Tibial artery (tissue), 4 donors: ENCODE data around the gene CTNNBIP1.

Experiments used
- DNase-seq, 2 donors: peaks; one replicate each; pipeline ENCODE4 v3.0.0-alpha.2; 2019
- H3K27ac ChIP-seq, 2 donors: fragments of 200-600 bp; sonication (generic) in 1 of 2; 1 replicate in 1 of 2; 2 replicates in 1 of 2; pipeline ENCODE4 v1.5.1; 2018 to 2019; ENCODE audit warnings: mild to moderate bottlenecking in 1 of 2
- H3K27me3 ChIP-seq, 2 donors: fragments of 200-600 bp; sonication (generic) in 1 of 2; one replicate each; pipeline versions ENCODE4 v1.5.1 to v1.6.0; 2016 to 2019
- H3K36me3 ChIP-seq, 3 donors: fragments of 200-600 bp; sonication (generic) in 2 of 3; one replicate each; pipeline ENCODE4 v1.5.1; 2016 to 2019; ENCODE audit warnings: mild to moderate bottlenecking in 2 of 3
- H3K4me1 ChIP-seq, 4 donors: fragments of 200-600 bp; sonication (generic) in 2 of 4; 1 replicate in 3 of 4; 2 replicates in 1 of 4; pipeline ENCODE4 v1.5.1; 2016 to 2019
- H3K4me3 ChIP-seq, 2 donors: fragments of 200-600 bp; sonication (generic) in 1 of 2; 1 replicate in 1 of 2; 2 replicates in 1 of 2; pipeline ENCODE4 v1.5.1; 2018 to 2019; ENCODE audit warnings: mild to moderate bottlenecking in 2 of 2
- H3K9me3 ChIP-seq, 3 donors: fragments of 200-600 bp; sonication (generic) in 1 of 3; one replicate each; pipeline ENCODE4 v1.5.1; 2016 to 2019
- intact Hi-C: fragments of 100-400 bp; cut with DNase I; formaldehyde crosslinking; loops from one replicate; pipeline ENCODE4 v1.15.0; 2023; ENCODE audit warnings: low total_unique reads
- TF ChIP-seq, protein P1 (sequence below), 2 experiments: fragments of 200-600 bp in 1 of 2; fragments of 450-650 bp in 1 of 2; IDR thresholded peaks; one replicate each; pipeline ENCODE4 v1.5.1; 2017 to 2019; ENCODE audit warnings: antibody characterized with exemption in 2 of 2, mild to moderate bottlenecking in 1 of 2, moderate library complexity in 1 of 2

The CTNNBIP1 gene

DNA sequence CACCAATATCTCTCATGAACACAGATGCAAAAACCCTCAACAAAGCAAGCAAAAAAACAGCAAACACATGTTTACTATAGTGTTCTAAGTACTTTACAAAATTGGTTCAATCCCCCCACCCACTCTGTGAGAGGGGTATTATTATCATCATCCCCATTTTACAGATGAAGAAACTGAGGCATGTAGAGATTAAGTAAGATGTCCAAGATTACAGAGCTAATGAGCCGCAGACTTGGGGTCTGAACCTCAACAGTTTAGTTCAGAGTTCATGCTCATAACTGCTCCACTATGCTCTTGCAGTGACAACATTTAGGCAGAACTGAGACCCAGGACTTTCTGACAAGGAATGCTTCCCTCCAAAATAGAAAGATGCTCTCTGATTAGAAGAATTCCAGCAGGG, 108.2 kb downstream of the CTNNBIP1 start:
- Histone ChIP-seq H3K36me3 (no peaks in the 10 kb centered on the region), H3K4me1 (peaks cover 0 to 29% (median 15%) of the 10 kb centered on the region in 4 donors), H3K27ac (no peak overlapping the region), H3K27me3 (no peaks in the 10 kb centered on the region), H3K4me3 (no peak overlapping the region), H3K9me3 (no peaks in the 10 kb centered on the region)
- no peak for DNase-seq
- TF ChIP-seq, protein P1, sequence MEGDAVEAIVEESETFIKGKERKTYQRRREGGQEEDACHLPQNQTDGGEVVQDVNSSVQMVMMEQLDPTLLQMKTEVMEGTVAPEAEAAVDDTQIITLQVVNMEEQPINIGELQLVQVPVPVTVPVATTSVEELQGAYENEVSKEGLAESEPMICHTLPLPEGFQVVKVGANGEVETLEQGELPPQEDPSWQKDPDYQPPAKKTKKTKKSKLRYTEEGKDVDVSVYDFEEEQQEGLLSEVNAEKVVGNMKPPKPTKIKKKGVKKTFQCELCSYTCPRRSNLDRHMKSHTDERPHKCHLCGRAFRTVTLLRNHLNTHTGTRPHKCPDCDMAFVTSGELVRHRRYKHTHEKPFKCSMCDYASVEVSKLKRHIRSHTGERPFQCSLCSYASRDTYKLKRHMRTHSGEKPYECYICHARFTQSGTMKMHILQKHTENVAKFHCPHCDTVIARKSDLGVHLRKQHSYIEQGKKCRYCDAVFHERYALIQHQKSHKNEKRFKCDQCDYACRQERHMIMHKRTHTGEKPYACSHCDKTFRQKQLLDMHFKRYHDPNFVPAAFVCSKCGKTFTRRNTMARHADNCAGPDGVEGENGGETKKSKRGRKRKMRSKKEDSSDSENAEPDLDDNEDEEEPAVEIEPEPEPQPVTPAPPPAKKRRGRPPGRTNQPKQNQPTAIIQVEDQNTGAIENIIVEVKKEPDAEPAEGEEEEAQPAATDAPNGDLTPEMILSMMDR (IDR thresholded peaks at IDR 0.05): no peak
- intact Hi-C loops: no loop called here
